HepG2 (cell line): Measurements from ENCODE around the gene ANAPC16. TPM values are rescaled to one million over a fixed set of nuclear protein-coding genes. Genes with fewer than 3 reads are reported as not detected.

ENCODE experiments used
- ELF3 ChIP-seq: IDR thresholded peaks from 2 replicates; pipeline ENCODE4 v1.6.1; 2016; ENCODE audit warnings: missing genetic modification reagents, missing compliant biosample characterization
- ETV5 ChIP-seq: IDR thresholded peaks from 2 replicates; pipeline ENCODE4 v1.6.1; 2018; ENCODE audit warnings: missing biosample characterization, missing genetic modification reagents, inconsistent platforms, borderline replicate concordance
- FLYWCH1 ChIP-seq: sonication (generic); formaldehyde crosslinking; IDR thresholded peaks from 2 replicates; pipeline ENCODE4 v1.8.1; 2023; ENCODE audit warnings: mild to moderate bottlenecking, missing genetic modification reagents
- HOXA5 ChIP-seq: sonication (generic); formaldehyde crosslinking; IDR thresholded peaks from 2 replicates; pipeline ENCODE4 v1.4.0; 2020; ENCODE audit warnings: missing genetic modification reagents
- MXD4 ChIP-seq: IDR thresholded peaks from 2 replicates; pipeline ENCODE4 v1.6.1; 2016; ENCODE audit warnings: mild to moderate bottlenecking, missing biosample characterization, missing genetic modification reagents
- NFE2L1 ChIP-seq: sonication (generic); formaldehyde crosslinking; IDR thresholded peaks from 2 replicates; pipeline ENCODE4 v1.4.0; 2020; ENCODE audit warnings: missing genetic modification reagents, mild to moderate bottlenecking, borderline replicate concordance
- NONO ChIP-seq, 2 experiments: fragments of 450-650 bp in 1 of 2; sonication (generic) in 1 of 2; formaldehyde crosslinking in 1 of 2; IDR thresholded peaks in 1 of 2; conservative IDR thresholded peaks in 1 of 2; 2 replicates each; pipeline versions ENCODE4 v1.6.1 to v1.8.0; 2017 to 2022; ENCODE audit warnings: mild to moderate bottlenecking in 1 of 2, missing genetic modification reagents in 1 of 2, moderate library complexity in 1 of 2
- PRMT3 ChIP-seq: sonication (generic); formaldehyde crosslinking; IDR thresholded peaks from 2 replicates; pipeline ENCODE4 v1.8.1; 2022; ENCODE audit warnings: low read depth, mild to moderate bottlenecking, moderate library complexity, missing genetic modification reagents, borderline replicate concordance
- RARA ChIP-seq: IDR thresholded peaks from 2 replicates; pipeline ENCODE4 v1.6.1; 2016; ENCODE audit warnings: missing genetic modification reagents, missing compliant biosample characterization
- RFXAP ChIP-seq: sonication (generic); formaldehyde crosslinking; IDR thresholded peaks from 2 replicates; pipeline ENCODE4 v1.4.0; 2020; ENCODE audit warnings: missing genetic modification reagents, borderline replicate concordance
- SMARCC2 ChIP-seq: fragments of 450-650 bp; IDR thresholded peaks from 2 replicates; pipeline ENCODE4 v1.6.1; 2017; ENCODE audit warnings: antibody characterized with exemption, mild to moderate bottlenecking
- TAF1 ChIP-seq: sonication (generic); formaldehyde crosslinking; IDR thresholded peaks from 2 replicates; pipeline ENCODE4 v1.4.0; 2020; ENCODE audit warnings: missing genetic modification reagents
- TARDBP ChIP-seq: sonication (generic); formaldehyde crosslinking; IDR thresholded peaks from 2 replicates; pipeline ENCODE4 v1.8.0; 2022; ENCODE audit warnings: mild to moderate bottlenecking, missing genetic modification reagents
- YEATS4 ChIP-seq: sonication (generic); formaldehyde crosslinking; IDR thresholded peaks from 2 replicates; pipeline ENCODE4 v1.4.0; 2020; ENCODE audit warnings: missing genetic modification reagents, borderline replicate concordance
- ZFP36L1 ChIP-seq: sonication (generic); formaldehyde crosslinking; IDR thresholded peaks from 2 replicates; pipeline ENCODE4 v1.8.0; 2022; ENCODE audit warnings: mild to moderate bottlenecking, missing genetic modification reagents, moderate library complexity
- ZNF205 ChIP-seq: IDR thresholded peaks from 2 replicates; pipeline ENCODE4 v1.6.1; 2018; ENCODE audit warnings: missing biosample characterization, missing genetic modification reagents
- polyA plus RNA-seq, 8 experiments: library from polyadenylated mRNA; depleted of rRNA in 3 of 8; stranded (reverse) in 7 of 8; unstranded in 1 of 8; fragments of >200 nt; fragmentation: Illumina TruSeq in 4 of 8; extraction: Trizol in 4 of 8; gene quantifications; 2 replicates each; pipeline versions ENCODE4 v1.2.1 to v1.2.3, GENCODE V29; 2011 to 2016; ENCODE audit warnings: low read depth in 4 of 8, missing spikeins in 1 of 8, mixed read lengths in 1 of 8; ENCODE audit not compliant: insufficient read depth in 1 of 8
- total RNA-seq, 5 experiments: library from RNA; depleted of rRNA; stranded (reverse); fragments of >200 nt; fragmentation: Illumina TruSeq; extraction: Trizol; gene quantifications; 2 replicates each; pipeline ENCODE4 v1.2.3, GENCODE V29; 2016; ENCODE audit warnings: low read depth in 1 of 5
- TF ChIP-seq, protein P1 (sequence below): sonication (generic); formaldehyde crosslinking; IDR thresholded peaks from 2 replicates; pipeline ENCODE4 v1.8.0; 2023; ENCODE audit warnings: mild to moderate bottlenecking, missing genetic modification reagents
- TF ChIP-seq, protein P2 (sequence below): sonication (generic); formaldehyde crosslinking; conservative IDR thresholded peaks from 2 replicates; pipeline ENCODE4 v1.8.1; 2023; ENCODE audit warnings: missing genetic modification reagents
- TF ChIP-seq, protein P3 (sequence below): sonication (generic); formaldehyde crosslinking; IDR thresholded peaks from 2 replicates; pipeline ENCODE4 v1.4.0; 2020; ENCODE audit warnings: missing genetic modification reagents
- TF ChIP-seq, protein P4 (sequence below): sonication (generic); formaldehyde crosslinking; IDR thresholded peaks from 2 replicates; pipeline ENCODE4 v1.5.0; 2020; ENCODE audit warnings: mild to moderate bottlenecking, missing genetic modification reagents

Gene ANAPC16
- total and polyA plus RNA-seq, 2 of the 13 experiments (the other 11 are each of a cell fraction or from before 2014, with no cell fraction given), result 74.8 to 89.4 TPM

DNA sequence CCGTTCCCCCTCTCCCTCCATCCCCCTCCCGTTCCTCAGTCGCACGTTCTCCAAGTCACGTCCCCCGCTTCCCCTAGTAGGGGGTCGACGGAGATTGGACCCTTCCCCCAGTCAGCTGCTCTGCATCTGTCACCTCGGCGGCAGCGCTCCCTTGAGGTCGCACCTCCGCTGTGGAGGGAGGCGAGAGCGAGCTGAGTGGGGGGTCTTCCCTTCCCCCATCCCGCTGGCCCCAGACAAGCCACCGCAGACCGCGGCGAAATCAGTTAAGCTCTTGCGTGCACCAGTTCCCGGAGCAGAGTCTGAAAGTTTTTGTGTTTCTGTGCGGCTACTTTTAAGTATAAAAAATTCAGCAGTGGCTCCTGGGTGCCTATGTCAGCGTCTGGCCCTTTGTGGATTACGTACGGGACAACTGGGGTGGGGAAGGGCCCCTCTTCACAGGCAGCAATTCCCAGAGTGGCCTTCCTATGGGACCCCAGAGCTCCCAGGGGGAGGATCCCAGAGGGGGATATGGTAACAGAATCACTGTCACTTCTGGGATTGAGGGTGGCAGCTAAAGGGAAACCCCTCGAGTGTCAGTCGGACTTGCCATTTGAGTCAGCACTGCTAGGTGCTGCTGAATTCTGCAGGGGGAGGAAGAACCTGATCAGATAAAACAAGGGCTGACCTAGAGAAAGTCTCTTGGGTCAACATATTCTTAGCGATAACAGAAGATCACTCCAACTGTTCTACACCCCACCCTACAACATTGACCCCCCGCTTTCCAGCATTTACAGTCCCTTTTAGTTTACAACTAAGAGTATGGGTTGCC, 45.4 kb downstream of the ANAPC16 start (continued):
- peak; percentile 30; the same call in 1 of the 2 replicates for TF ChIP-seq RARA
- TF ChIP-seq ELF3 (CRISPR knock-in tag), result peak; percentile 55
- TF ChIP-seq YEATS4 (CRISPR knock-in tag), result peak; percentile 70; the same call in 1 of the 2 replicates
- TF ChIP-seq PRMT3 (CRISPR knock-in tag), result peak; percentile 39; the same call in 1 of the 2 replicates
- peak; percentile 53; the same call in 1 of the 2 replicates for TF ChIP-seq TAF1 (CRISPR knock-in tag)
- TF ChIP-seq, protein P1, sequence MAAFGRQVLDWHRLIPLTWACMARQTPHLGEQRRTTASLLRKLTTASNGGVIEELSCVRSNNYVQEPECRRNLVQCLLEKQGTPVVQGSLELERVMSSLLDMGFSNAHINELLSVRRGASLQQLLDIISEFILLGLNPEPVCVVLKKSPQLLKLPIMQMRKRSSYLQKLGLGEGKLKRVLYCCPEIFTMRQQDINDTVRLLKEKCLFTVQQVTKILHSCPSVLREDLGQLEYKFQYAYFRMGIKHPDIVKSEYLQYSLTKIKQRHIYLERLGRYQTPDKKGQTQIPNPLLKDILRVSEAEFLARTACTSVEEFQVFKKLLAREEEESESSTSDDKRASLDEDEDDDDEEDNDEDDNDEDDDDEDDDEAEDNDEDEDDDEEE (CRISPR knock-in tag), result no peak
- TF ChIP-seq, protein P2, sequence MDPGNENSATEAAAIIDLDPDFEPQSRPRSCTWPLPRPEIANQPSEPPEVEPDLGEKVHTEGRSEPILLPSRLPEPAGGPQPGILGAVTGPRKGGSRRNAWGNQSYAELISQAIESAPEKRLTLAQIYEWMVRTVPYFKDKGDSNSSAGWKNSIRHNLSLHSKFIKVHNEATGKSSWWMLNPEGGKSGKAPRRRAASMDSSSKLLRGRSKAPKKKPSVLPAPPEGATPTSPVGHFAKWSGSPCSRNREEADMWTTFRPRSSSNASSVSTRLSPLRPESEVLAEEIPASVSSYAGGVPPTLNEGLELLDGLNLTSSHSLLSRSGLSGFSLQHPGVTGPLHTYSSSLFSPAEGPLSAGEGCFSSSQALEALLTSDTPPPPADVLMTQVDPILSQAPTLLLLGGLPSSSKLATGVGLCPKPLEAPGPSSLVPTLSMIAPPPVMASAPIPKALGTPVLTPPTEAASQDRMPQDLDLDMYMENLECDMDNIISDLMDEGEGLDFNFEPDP, result 0 out of 2 replicates have a peak, but pooled peaks have one; percentile 86
- 0 out of 2 replicates have a peak, but pooled peaks have one; percentile 44 for TF ChIP-seq MXD4
- TF ChIP-seq, protein P3, sequence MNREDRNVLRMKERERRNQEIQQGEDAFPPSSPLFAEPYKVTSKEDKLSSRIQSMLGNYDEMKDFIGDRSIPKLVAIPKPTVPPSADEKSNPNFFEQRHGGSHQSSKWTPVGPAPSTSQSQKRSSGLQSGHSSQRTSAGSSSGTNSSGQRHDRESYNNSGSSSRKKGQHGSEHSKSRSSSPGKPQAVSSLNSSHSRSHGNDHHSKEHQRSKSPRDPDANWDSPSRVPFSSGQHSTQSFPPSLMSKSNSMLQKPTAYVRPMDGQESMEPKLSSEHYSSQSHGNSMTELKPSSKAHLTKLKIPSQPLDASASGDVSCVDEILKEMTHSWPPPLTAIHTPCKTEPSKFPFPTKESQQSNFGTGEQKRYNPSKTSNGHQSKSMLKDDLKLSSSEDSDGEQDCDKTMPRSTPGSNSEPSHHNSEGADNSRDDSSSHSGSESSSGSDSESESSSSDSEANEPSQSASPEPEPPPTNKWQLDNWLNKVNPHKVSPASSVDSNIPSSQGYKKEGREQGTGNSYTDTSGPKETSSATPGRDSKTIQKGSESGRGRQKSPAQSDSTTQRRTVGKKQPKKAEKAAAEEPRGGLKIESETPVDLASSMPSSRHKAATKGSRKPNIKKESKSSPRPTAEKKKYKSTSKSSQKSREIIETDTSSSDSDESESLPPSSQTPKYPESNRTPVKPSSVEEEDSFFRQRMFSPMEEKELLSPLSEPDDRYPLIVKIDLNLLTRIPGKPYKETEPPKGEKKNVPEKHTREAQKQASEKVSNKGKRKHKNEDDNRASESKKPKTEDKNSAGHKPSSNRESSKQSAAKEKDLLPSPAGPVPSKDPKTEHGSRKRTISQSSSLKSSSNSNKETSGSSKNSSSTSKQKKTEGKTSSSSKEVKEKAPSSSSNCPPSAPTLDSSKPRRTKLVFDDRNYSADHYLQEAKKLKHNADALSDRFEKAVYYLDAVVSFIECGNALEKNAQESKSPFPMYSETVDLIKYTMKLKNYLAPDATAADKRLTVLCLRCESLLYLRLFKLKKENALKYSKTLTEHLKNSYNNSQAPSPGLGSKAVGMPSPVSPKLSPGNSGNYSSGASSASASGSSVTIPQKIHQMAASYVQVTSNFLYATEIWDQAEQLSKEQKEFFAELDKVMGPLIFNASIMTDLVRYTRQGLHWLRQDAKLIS, result 0 out of 2 replicates have a peak, but pooled peaks have one; percentile 59
- peak; percentile 87 for TF ChIP-seq TARDBP
- no peak for TF ChIP-seq NFE2L1 (CRISPR knock-in tag)
- peak; percentile 61 for TF ChIP-seq RFXAP (CRISPR knock-in tag)
- TF ChIP-seq, protein P4, sequence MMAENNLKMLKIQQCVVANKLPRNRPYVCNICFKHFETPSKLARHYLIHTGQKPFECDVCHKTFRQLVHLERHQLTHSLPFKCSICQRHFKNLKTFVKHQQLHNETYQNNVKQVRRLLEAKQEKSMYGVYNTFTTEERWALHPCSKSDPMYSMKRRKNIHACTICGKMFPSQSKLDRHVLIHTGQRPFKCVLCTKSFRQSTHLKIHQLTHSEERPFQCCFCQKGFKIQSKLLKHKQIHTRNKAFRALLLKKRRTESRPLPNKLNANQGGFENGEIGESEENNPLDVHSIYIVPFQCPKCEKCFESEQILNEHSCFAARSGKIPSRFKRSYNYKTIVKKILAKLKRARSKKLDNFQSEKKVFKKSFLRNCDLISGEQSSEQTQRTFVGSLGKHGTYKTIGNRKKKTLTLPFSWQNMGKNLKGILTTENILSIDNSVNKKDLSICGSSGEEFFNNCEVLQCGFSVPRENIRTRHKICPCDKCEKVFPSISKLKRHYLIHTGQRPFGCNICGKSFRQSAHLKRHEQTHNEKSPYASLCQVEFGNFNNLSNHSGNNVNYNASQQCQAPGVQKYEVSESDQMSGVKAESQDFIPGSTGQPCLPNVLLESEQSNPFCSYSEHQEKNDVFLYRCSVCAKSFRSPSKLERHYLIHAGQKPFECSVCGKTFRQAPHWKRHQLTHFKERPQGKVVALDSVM (CRISPR knock-in tag), result peak; percentile 26; the same call in 1 of the 2 replicates
- no peak for TF ChIP-seq SMARCC2
- TF ChIP-seq FLYWCH1 (CRISPR knock-in tag), result no peak
- TF ChIP-seq ETV5 (CRISPR knock-in tag), result peak; percentile 49; the same call in 1 of the 2 replicates
- peak; percentile 53 for TF ChIP-seq HOXA5
- TF ChIP-seq ZFP36L1, result 0 out of 2 replicates have a peak, but pooled peaks have one; percentile 10
- TF ChIP-seq NONO (IDR thresholded peaks at IDR 0.05), result no peak
- peak; percentile 82 for TF ChIP-seq NONO (CRISPR knock-in tag; conservative IDR thresholded peaks at IDR 0.05)
- TF ChIP-seq ZNF205 (CRISPR knock-in tag), result peak; percentile 72; the same call in 1 of the 2 replicates
